SU-DHL-6 (cell line): ENCODE measurements around the gene RBM23.

Experiments
- EZH2phosphoT487 ChIP-seq: fragments of 200-600 bp; sonication (generic), shearing (Covaris generic); conservative IDR thresholded peaks from 2 replicates; pipeline ENCODE4 v1.6.1; 2018; ENCODE audit warnings: mild to moderate bottlenecking, antibody characterized with exemption, low read length, moderate library complexity, mixed read lengths
- TF ChIP-seq, protein P1 (sequence below): fragments of 200-600 bp; sonication (generic); IDR thresholded peaks from one replicate; pipeline ENCODE4 v1.5.1; 2017; ENCODE audit warnings: antibody characterized with exemption, mild to moderate bottlenecking, low read length, moderate library complexity; ENCODE audit not compliant: insufficient read depth, poor library complexity, severe bottlenecking

DNA sequence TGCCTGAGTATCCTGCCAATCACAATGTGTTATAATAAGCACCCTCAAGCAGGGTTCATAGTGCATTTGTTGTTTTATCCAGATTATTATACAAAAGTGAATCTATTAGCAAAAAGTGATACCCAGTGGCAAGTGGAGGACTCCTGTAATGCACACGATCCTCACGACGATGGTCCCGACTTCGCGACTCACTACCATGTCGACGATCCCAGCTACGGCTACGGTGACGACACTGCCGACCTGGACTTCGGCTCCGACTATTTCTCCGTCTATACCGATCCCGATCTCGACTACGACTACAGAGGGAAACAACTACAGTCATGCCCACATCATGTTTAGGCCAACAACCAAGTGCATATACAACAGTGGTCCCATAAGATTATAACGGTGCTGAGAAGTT, 12.9 kb downstream of the RBM23 start:
- TF ChIP-seq, protein P1, sequence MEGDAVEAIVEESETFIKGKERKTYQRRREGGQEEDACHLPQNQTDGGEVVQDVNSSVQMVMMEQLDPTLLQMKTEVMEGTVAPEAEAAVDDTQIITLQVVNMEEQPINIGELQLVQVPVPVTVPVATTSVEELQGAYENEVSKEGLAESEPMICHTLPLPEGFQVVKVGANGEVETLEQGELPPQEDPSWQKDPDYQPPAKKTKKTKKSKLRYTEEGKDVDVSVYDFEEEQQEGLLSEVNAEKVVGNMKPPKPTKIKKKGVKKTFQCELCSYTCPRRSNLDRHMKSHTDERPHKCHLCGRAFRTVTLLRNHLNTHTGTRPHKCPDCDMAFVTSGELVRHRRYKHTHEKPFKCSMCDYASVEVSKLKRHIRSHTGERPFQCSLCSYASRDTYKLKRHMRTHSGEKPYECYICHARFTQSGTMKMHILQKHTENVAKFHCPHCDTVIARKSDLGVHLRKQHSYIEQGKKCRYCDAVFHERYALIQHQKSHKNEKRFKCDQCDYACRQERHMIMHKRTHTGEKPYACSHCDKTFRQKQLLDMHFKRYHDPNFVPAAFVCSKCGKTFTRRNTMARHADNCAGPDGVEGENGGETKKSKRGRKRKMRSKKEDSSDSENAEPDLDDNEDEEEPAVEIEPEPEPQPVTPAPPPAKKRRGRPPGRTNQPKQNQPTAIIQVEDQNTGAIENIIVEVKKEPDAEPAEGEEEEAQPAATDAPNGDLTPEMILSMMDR: no peak
- no peak for TF ChIP-seq EZH2phosphoT487
